HG03342 (cell line): ENCODE measurements around the gene VWA5B2.

Experiments
- ATAC-seq: cut with Tn5 transposase; IDR thresholded peaks from one replicate; pipeline ENCODE4 v1.9.1; 2021; ENCODE audit warnings: mild to moderate bottlenecking, moderate library complexity; ENCODE audit not compliant: unreplicated experiment

Gene VWA5B2

DNA sequence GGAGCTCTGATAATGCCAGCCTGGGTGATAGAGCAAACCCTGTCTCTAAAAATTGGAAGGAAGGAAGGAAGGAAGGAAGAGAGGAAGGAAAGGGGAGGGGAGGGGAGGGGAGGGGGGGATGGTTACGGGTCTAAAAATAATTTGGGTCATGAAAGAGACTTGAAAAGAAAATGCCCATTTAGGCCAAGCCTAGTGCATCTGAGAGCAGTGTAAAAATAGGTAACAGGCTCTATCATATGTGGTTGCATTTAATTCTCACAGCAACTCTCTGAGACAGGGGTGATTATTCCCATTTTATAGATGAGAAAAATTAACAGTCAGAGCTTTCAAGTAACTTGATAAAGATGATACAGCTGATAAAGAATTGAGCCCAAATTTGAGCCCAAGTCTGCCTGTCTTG, 42.9 kb downstream of the VWA5B2 start:
- ATAC-seq: no peak

DNA sequence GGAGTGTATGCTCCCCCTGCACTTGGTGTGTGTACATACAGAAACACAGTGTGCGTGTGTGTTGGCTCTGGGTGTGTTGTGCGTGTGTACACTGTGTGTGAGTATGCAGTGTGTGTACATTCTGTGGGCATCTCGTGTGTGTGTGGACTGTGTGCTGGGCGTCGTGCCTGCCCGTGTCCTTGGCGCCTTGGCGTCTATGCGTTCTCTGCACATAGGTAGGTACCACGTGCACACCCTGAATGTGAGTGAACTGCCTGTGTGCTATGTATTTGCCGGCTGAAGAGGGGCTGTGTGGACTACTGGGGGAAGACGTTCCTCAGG, 46.0 kb downstream of the VWA5B2 start:
- ATAC-seq: no peak

DNA sequence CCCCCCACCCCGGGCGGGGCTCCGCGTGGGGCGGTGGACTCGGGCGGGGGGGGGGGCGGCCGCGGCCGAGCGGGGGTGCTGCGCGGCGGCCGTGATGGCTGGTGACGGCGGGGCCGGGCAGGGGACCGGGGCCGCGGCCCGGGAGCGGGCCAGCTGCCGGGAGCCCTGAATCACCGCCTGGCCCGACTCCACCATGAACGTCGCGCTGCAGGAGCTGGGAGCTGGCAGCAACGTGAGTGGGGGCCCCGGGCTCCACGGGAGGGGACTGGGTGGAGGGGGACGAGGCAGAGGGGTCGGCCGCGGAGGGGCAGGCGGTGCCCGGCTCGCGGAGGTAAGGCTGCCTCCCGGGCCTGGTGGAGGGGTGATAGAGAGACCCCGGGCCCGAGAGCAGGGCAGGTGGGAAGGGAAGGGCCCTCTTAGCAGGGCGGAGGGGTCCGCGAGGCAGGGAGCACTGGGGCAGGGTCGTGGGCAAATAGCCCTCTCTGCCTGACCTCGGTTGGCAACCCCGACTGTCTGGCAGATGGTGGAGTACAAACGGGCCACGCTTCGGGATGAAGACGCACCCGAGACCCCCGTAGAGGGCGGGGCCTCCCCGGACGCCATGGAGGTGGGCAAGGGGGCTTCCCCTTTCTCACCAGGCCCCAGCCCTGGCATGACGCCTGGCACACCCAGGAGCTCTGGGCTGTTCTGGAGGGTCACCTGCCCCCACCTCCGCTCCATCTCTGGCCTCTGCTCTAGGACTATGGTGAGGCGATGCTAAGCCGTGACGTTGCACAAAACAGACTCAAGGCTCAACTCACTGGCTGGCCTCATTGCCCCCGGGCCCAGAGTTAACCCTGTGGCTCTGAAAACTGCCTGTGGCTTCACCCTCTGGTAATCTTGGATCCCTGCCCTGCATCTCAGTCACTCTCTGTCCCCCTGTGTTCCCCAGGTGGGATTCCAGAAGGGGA, 46.9 kb downstream of the VWA5B2 start, which contains the start of gene ECE2:
Gene ECE2, plus strand, starts transcription at position 62 of the 950 bp plus-strand sequence. Its CDS starts 132 bp downstream, at position 194.
- ATAC-seq: no peak

DNA sequence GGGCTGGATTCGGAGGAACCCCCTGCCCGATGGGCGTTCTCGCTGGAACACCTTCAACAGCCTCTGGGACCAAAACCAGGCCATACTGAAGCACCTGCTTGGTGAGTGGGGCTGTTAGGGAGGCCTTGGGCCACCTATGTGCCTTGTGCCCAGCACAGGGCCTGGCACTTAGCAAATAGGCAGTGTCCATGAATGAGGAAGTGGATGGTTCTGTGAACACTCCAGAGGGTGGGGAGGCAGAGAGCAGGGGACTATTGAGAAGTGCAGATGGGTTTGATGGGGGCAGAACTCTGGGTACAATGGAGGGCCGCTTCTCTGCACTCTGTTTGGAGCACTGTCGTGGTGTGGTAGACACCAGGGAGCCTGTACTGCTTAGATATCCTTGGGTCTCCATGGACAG, 48.0 kb downstream of the VWA5B2 start:
- ATAC-seq: no peak

DNA sequence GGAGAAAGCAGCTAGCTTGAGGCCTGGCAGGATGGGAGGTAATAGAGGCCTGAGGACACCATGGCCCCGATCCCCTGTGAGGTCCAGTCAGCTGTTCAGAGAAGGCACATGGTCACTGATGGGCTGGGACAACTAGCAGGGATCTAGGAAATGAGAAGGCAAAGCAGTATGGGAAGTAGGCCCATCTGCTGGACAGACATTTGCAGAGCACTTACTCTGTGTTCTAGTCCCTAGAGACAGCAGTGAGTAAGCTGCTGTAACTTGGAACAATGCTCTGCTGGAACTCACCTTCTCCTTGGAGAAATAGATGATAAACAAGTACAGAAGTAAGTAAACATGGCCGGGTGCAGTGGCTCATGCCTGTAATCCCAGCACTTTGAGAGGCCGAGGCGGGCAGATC, 53.6 kb downstream of the VWA5B2 start:
- no peak for ATAC-seq

DNA sequence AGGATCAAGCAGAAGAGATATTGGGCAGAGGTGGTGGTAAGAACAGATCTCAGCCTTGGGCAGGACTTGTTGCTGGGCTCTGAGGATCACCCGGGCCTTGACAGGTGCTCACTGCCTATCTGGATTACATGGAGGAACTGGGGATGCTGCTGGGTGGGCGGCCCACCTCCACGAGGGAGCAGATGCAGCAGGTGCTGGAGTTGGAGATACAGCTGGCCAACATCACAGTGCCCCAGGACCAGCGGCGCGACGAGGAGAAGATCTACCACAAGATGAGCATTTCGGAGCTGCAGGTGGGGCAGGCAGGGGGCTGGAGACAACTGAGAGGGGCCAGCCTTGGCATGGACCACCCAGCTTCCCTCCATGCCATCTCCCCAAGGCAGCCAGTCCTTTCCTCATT, 54.3 kb downstream of the VWA5B2 start:
- ATAC-seq: no peak

DNA sequence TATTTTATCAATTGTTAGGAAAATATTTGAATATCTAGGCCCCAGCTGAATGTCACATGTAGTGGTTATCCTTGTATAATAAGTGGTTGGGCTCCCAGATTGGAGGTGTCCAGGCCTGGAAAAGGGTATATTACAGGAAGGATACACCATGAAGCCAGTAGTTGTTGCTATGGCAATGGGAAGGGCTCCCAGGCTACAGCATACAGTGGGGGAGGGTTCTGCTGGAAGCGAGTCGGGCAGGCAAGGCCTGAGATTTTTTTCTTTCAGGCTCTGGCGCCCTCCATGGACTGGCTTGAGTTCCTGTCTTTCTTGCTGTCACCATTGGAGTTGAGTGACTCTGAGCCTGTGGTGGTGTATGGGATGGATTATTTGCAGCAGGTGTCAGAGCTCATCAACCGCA, 55.3 kb downstream of the VWA5B2 start:
- no peak for ATAC-seq

DNA sequence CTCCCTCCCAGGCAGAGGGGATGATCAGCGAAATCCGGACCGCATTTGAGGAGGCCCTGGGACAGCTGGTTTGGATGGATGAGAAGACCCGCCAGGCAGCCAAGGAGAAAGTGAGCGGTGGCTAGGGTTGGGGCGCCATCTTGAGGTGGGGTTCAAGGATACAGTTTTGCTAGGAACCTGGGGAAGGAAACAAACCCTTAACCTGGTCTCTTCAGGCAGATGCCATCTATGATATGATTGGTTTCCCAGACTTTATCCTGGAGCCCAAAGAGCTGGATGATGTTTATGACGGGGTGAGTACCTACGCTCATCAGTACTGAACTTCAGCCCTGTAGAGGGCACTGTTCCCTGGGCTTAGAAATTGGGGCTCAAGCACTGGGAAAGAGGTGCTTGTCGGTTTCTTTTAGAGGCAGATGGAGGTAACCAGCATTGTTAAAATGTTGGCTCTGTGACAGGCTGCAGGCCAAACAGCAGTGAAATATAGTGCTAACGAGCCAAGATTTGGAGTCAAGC, 60.1 kb downstream of the VWA5B2 start:
- ATAC-seq: no peak

DNA sequence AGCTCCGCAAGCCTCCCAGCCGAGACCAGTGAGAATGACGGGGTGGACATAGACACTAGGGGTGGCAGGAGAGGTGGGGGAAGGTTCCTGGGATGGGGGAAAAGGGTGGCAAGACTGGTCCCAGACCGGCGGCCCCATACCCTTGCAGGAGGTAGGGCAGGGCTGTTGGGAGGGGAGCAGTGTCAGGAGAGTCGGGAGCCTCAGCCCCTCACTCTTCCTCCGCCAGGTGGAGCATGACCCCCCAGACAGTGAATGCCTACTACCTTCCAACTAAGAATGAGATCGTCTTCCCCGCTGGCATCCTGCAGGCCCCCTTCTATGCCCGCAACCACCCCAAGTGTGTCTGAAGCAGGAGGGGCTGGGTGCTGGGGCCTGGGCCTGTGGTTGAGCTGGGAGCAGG, 60.9 kb downstream of the VWA5B2 start:
- no peak for ATAC-seq

DNA sequence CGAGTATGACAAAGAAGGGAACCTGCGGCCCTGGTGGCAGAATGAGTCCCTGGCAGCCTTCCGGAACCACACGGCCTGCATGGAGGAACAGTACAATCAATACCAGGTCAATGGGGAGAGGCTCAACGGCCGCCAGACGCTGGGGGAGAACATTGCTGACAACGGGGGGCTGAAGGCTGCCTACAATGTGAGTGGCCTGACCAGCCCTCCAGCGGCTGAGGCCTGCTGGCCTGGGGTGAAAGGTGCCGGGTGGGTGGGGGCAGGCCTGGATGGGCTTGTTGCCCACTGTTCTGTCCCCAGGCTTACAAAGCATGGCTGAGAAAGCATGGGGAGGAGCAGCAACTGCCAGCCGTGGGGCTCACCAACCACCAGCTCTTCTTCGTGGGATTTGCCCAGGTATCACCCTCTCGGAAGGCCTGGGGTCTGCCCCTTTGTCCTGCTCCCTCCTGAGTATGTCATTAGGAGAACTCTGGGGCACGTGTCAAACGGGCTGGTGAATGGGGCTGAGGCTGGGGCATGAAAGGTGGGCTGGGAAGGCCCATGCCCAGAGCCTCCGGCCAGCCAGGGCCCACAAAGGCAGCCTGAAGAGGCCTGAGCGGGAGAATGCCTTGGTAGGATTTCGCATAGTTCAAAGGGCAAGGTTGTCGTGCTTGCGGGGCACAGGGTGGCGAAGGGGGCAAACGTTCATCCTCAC, 61.8 kb downstream of the VWA5B2 start:
- ATAC-seq: no peak
